ENCODE results near the gene RAB38. TPM values are rescaled to one million over a fixed set of nuclear protein-coding genes. Genes with fewer than 3 reads are reported as not detected.

The RAB38 gene
- total RNA-seq, 1 experiment from 2014 or later: 18.7 TPM

GRCh38 chr11:88105526-88105925 lies 69.7 kb downstream of the RAB38 start:
- no peak for DNase-seq
- no peak for TF ChIP-seq CTCF (conservative IDR thresholded peaks at IDR 0.05)
- Mint-ChIP-seq H3K36me3 (ENCODE audit: insufficient read depth in 1 of 3, low read depth in 3 of 3) (peaks cover 9 to 25% (median 21%) of the 10 kb centered on the region in 3 experiments), H3K27me3 (ENCODE audit: low read depth) (no peaks in the 10 kb centered on the region), H3K4me1 (peaks cover 9% of the 10 kb centered on the region in 2 experiments), H3K27ac (no peak overlapping the region), H3K9me3 (peaks cover 0 to 8% of the 10 kb centered on the region in 2 experiments; a peak in 3 of 5 replicates), H3K4me3 (no peak overlapping the region)
- Histone ChIP-seq H4K91ac (ENCODE audit: insufficient read length, low read depth, low read length) (no peak overlapping the region), H2AFZ (ENCODE audit: low read length) (no peak overlapping the region), H2AK5ac (ENCODE audit: insufficient read length, low read length) (no peak overlapping the region), H4K8ac (replicated peaks; ENCODE audit: insufficient read length, low read depth, low read length) (no peak overlapping the region), H3K4me1 (ENCODE audit: insufficient read depth, low read length) (0 out of 2 replicates have a peak, but pooled peaks cover 3% of the 10 kb centered on the region), H3K79me2 (ENCODE audit: insufficient read depth, low read length) (no peaks in the 10 kb centered on the region), H2BK15ac (ENCODE audit: low read depth, low read length) (no peak overlapping the region), H3K23me2 (ENCODE audit: insufficient read length, low read depth, low read length, poor library complexity, severe bottlenecking) (no peaks in the 10 kb centered on the region), H2BK120ac (ENCODE audit: low read depth, low read length, poor library complexity, severe bottlenecking) (no peak overlapping the region), H3K9ac (ENCODE audit: extremely low read depth, insufficient read length, low read length) (no peak overlapping the region), H2BK20ac (ENCODE audit: low read depth, low read length, poor library complexity, severe bottlenecking) (no peak overlapping the region), H3K9me3 (ENCODE audit: control insufficient read depth, low read depth, low read length) (no peaks in the 10 kb centered on the region), H3K4ac (ENCODE audit: low read depth, low read length) (no peak overlapping the region), H3K23ac (ENCODE audit: insufficient read length, low read depth, low read length) (no peak overlapping the region), H3T11ph (ENCODE audit: low read length) (no peak overlapping the region), H3K27ac (ENCODE audit: insufficient read length, low read depth, low read length) (no peak overlapping the region), H4K20me1 (ENCODE audit: control insufficient read depth, insufficient read depth, insufficient read length) (no peaks in the 10 kb centered on the region), H2BK5ac (ENCODE audit: insufficient read length, low read length) (no peak overlapping the region), H2BK12ac (ENCODE audit: insufficient read length, low read depth, low read length) (no peak overlapping the region), H3K4me2 (ENCODE audit: insufficient read depth, insufficient read length, low read length) (no peak overlapping the region), H3K27me3 (ENCODE audit: insufficient read depth, low read length) (no peaks in the 10 kb centered on the region), H3K56ac (ENCODE audit: insufficient read length, low read depth, low read length) (no peak overlapping the region), H3K79me1 (ENCODE audit: insufficient read depth, low read depth, low read length, poor library complexity, severe bottlenecking) (no peaks in the 10 kb centered on the region), H3K14ac (ENCODE audit: insufficient read depth, low read length) (no peak overlapping the region), H4K5ac (ENCODE audit: insufficient read length, low read depth, low read length) (no peak overlapping the region), H3K18ac (ENCODE audit: insufficient read length, low read depth, low read length) (no peak overlapping the region)
- no CpG with 5 or more reads among the region's 1 CpG for WGBS (ENCODE audit: extremely low coverage, insufficient read length, low lambda C conversion rate)

Data from H9 (cell line).